ENCODE measurements around the gene NAALADL2.
"Not testable (repeated sequence)": the region's sequence is repeated elsewhere in the genome, so short reads cannot be mapped to it uniquely, and the experiment has no call there.

Gene NAALADL2

GRCh38 chr3:175257123-175257522, 398.0 kb downstream of the NAALADL2 start:
- no peaks in the 10 kb centered on the region for H3K4me1 ChIP-seq (ENCODE audit: control insufficient read depth, low read depth, low read length)
- H3K36me3 ChIP-seq (ENCODE audit: control insufficient read depth, low read depth, low read length): no peaks in the 10 kb centered on the region
- H3K27me3 ChIP-seq (ENCODE audit: control insufficient read depth, insufficient read depth, low read length): no peaks in the 10 kb centered on the region
- no peak overlapping the region for H3K4me3 ChIP-seq (ENCODE audit: low read length)
- no peak overlapping the region for H3K9ac ChIP-seq (ENCODE audit: low read length)
- no peak overlapping the region for H3K27ac ChIP-seq (ENCODE audit: low read length)
- no peaks in the 10 kb centered on the region for H3K9me3 ChIP-seq (ENCODE audit: control insufficient read depth, low read depth, low read length)

- Histone ChIP-seq H3K27ac (ENCODE audit: low read length) (no peak overlapping the region), H3K4me3 (ENCODE audit: low read length) (no peak overlapping the region), H3K36me3 (ENCODE audit: control insufficient read depth, low read depth, low read length) (no peaks in the 10 kb centered on the region), H3K9ac (ENCODE audit: low read length) (no peak overlapping the region), H3K4me1 (ENCODE audit: control insufficient read depth, low read depth, low read length) (no peaks in the 10 kb centered on the region), H3K27me3 (ENCODE audit: control insufficient read depth, insufficient read depth, low read length) (no peaks in the 10 kb centered on the region), H3K9me3 (ENCODE audit: control insufficient read depth, low read depth, low read length) (no peaks in the 10 kb centered on the region)
Measured at GRCh38 chr3:175258763-175259162, 399.6 kb downstream of the NAALADL2 start.

GRCh38 chr3:175260145-175260794, 401.1 kb downstream of the NAALADL2 start:
- Histone ChIP-seq H3K9me3 (ENCODE audit: control insufficient read depth, low read depth, low read length) (no peaks in the 10 kb centered on the region), H3K9ac (ENCODE audit: low read length) (no peak overlapping the region), H3K27me3 (ENCODE audit: control insufficient read depth, insufficient read depth, low read length) (no peaks in the 10 kb centered on the region), H3K4me1 (ENCODE audit: control insufficient read depth, low read depth, low read length) (no peaks in the 10 kb centered on the region), H3K36me3 (ENCODE audit: control insufficient read depth, low read depth, low read length) (no peaks in the 10 kb centered on the region), H3K27ac (ENCODE audit: low read length) (no peak overlapping the region), H3K4me3 (ENCODE audit: low read length) (no peak overlapping the region)

GRCh38 chr3:175266478-175266877, 407.3 kb downstream of the NAALADL2 start:
- H3K27ac ChIP-seq (ENCODE audit: low read length): no peak overlapping the region
- no peak overlapping the region for H3K4me3 ChIP-seq (ENCODE audit: low read length)
- H3K9me3 ChIP-seq (ENCODE audit: control insufficient read depth, low read depth, low read length): no peaks in the 10 kb centered on the region
- H3K27me3 ChIP-seq (ENCODE audit: control insufficient read depth, insufficient read depth, low read length): no peaks in the 10 kb centered on the region
- no peaks in the 10 kb centered on the region for H3K36me3 ChIP-seq (ENCODE audit: control insufficient read depth, low read depth, low read length)
- H3K9ac ChIP-seq (ENCODE audit: low read length): no peak overlapping the region
- no peaks in the 10 kb centered on the region for H3K4me1 ChIP-seq (ENCODE audit: control insufficient read depth, low read depth, low read length)

GRCh38 chr3:175267121-175267531, 408.0 kb downstream of the NAALADL2 start:
- Histone ChIP-seq H3K9me3 (ENCODE audit: control insufficient read depth, low read depth, low read length) (no peaks in the 10 kb centered on the region), H3K27me3 (ENCODE audit: control insufficient read depth, insufficient read depth, low read length) (no peaks in the 10 kb centered on the region), H3K9ac (ENCODE audit: low read length) (no peak overlapping the region), H3K27ac (ENCODE audit: low read length) (no peak overlapping the region), H3K4me1 (ENCODE audit: control insufficient read depth, low read depth, low read length) (no peaks in the 10 kb centered on the region), H3K36me3 (ENCODE audit: control insufficient read depth, low read depth, low read length) (no peaks in the 10 kb centered on the region), H3K4me3 (ENCODE audit: low read length) (no peak overlapping the region)

GRCh38 chr3:175267561-175267960, 408.4 kb downstream of the NAALADL2 start:
- Histone ChIP-seq H3K27ac (ENCODE audit: low read length) (no peak overlapping the region), H3K4me1 (ENCODE audit: control insufficient read depth, low read depth, low read length) (no peaks in the 10 kb centered on the region), H3K9ac (ENCODE audit: low read length) (no peak overlapping the region), H3K27me3 (ENCODE audit: control insufficient read depth, insufficient read depth, low read length) (no peaks in the 10 kb centered on the region), H3K36me3 (ENCODE audit: control insufficient read depth, low read depth, low read length) (no peaks in the 10 kb centered on the region), H3K9me3 (ENCODE audit: control insufficient read depth, low read depth, low read length) (no peaks in the 10 kb centered on the region), H3K4me3 (ENCODE audit: low read length) (no peak overlapping the region)

- Histone ChIP-seq H3K4me1 (ENCODE audit: control insufficient read depth, low read depth, low read length) (no peaks in the 10 kb centered on the region), H3K27ac (ENCODE audit: low read length) (no peak overlapping the region), H3K9ac (ENCODE audit: low read length) (no peak overlapping the region), H3K36me3 (ENCODE audit: control insufficient read depth, low read depth, low read length) (no peaks in the 10 kb centered on the region), H3K4me3 (ENCODE audit: low read length) (no peak overlapping the region), H3K9me3 (ENCODE audit: control insufficient read depth, low read depth, low read length) (no peaks in the 10 kb centered on the region), H3K27me3 (ENCODE audit: control insufficient read depth, insufficient read depth, low read length) (no peaks in the 10 kb centered on the region)
Measured at GRCh38 chr3:175269394-175269793, 410.3 kb downstream of the NAALADL2 start.

- Histone ChIP-seq H3K9ac (ENCODE audit: low read length) (no peak overlapping the region), H3K9me3 (ENCODE audit: control insufficient read depth, low read depth, low read length) (no peaks in the 10 kb centered on the region), H3K27ac (ENCODE audit: low read length) (no peak overlapping the region)
Measured at GRCh38 chr3:175270198-175270837, 411.2 kb downstream of the NAALADL2 start.

GRCh38 chr3:175270866-175271265, 411.7 kb downstream of the NAALADL2 start:
- no peaks in the 10 kb centered on the region for H3K27me3 ChIP-seq (ENCODE audit: control insufficient read depth, insufficient read depth, low read length)
- H3K27ac ChIP-seq (ENCODE audit: low read length): no peak overlapping the region
- no peak overlapping the region for H3K4me3 ChIP-seq (ENCODE audit: low read length)
- no peaks in the 10 kb centered on the region for H3K36me3 ChIP-seq (ENCODE audit: control insufficient read depth, low read depth, low read length)
- H3K4me1 ChIP-seq (ENCODE audit: control insufficient read depth, low read depth, low read length): no peaks in the 10 kb centered on the region
- no peaks in the 10 kb centered on the region for H3K9me3 ChIP-seq (ENCODE audit: control insufficient read depth, low read depth, low read length)
- no peak overlapping the region for H3K9ac ChIP-seq (ENCODE audit: low read length)

More at GRCh38 chr3:175270198-175270837, 411.2 kb downstream of the NAALADL2 start:
- H3K4me1 ChIP-seq (ENCODE audit: control insufficient read depth, low read depth, low read length): no peaks in the 10 kb centered on the region
- no peaks in the 10 kb centered on the region for H3K27me3 ChIP-seq (ENCODE audit: control insufficient read depth, insufficient read depth, low read length)
- H3K4me3 ChIP-seq (ENCODE audit: low read length): no peak overlapping the region
- H3K36me3 ChIP-seq (ENCODE audit: control insufficient read depth, low read depth, low read length): no peaks in the 10 kb centered on the region

GRCh38 chr3:175271465-175271864, 412.3 kb downstream of the NAALADL2 start:
- not testable (repeated sequence) for H3K27ac ChIP-seq (ENCODE audit: low read length); H3K9me3 ChIP-seq (ENCODE audit: control insufficient read depth, low read depth, low read length); H3K27me3 ChIP-seq (ENCODE audit: control insufficient read depth, insufficient read depth, low read length); H3K4me1 ChIP-seq (ENCODE audit: control insufficient read depth, low read depth, low read length); H3K9ac ChIP-seq (ENCODE audit: low read length); H3K4me3 ChIP-seq (ENCODE audit: low read length); H3K36me3 ChIP-seq (ENCODE audit: control insufficient read depth, low read depth, low read length)

- no peak overlapping the region for H3K27ac ChIP-seq (ENCODE audit: low read length)
- no peak overlapping the region for H3K9ac ChIP-seq (ENCODE audit: low read length)
- H3K4me1 ChIP-seq (ENCODE audit: control insufficient read depth, low read depth, low read length): no peaks in the 10 kb centered on the region
- H3K36me3 ChIP-seq (ENCODE audit: control insufficient read depth, low read depth, low read length): no peaks in the 10 kb centered on the region
- H3K9me3 ChIP-seq (ENCODE audit: control insufficient read depth, low read depth, low read length): no peaks in the 10 kb centered on the region
- no peaks in the 10 kb centered on the region for H3K27me3 ChIP-seq (ENCODE audit: control insufficient read depth, insufficient read depth, low read length)
- H3K4me3 ChIP-seq (ENCODE audit: low read length): no peak overlapping the region
Measured at GRCh38 chr3:175272392-175272791, 413.3 kb downstream of the NAALADL2 start.

- Histone ChIP-seq H3K27me3 (ENCODE audit: control insufficient read depth, insufficient read depth, low read length) (no peaks in the 10 kb centered on the region), H3K4me1 (ENCODE audit: control insufficient read depth, low read depth, low read length) (no peaks in the 10 kb centered on the region), H3K9me3 (ENCODE audit: control insufficient read depth, low read depth, low read length) (no peaks in the 10 kb centered on the region), H3K9ac (ENCODE audit: low read length) (no peak overlapping the region), H3K4me3 (ENCODE audit: low read length) (no peak overlapping the region), H3K36me3 (ENCODE audit: control insufficient read depth, low read depth, low read length) (no peaks in the 10 kb centered on the region), H3K27ac (ENCODE audit: low read length) (no peak overlapping the region)
Measured at GRCh38 chr3:175273573-175273972, 414.4 kb downstream of the NAALADL2 start.

All from iPS-18a (cell line).